ENCODE results near the gene PPP1R1B.

DNA sequence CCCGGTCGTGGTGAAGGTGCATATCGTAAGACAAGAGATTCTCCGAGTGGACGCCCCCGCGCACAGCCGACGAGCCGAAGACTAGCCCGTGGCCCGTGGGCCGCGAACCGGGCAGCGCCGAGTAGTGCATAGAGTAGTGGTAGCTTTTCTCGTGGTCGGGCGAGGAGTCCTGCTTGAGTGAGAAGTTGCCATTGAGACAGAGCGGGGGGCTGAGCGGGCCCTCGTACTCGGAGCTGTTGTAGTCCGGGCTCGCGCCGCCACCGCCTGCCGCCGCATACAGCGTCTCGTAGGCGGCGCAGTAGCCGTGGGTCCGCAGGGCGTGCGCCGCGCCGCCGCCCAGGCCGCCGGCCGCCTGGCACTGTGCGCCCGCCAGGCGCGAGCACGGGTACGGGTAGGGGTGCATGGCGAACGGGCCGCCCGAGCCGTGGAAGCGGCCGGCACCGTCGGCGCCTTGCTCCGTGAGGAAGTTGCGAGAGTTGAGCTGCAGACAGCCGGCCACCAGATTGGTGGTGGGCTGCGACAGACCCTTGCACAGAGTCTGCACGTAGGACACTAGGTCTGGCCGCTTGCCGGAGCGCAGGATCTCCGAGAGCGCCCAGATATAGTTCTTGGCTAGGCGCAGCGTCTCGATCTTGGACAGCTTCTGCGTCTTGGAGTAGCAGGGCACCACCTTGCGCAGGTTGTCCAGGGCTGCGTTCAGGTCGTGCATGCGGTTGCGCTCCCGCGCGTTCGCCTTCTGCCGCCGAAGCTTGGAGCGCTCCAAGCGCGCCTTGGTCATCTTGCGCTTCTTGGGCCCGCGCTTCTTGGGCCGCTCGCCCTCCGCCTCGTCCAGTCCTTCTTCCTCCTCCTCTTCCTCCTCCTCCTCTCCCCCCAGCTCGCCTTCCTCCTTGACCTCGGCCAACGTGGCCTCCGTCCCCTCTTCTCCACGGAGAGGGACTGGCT lies 21.0 kb upstream of the PPP1R1B start:
- TF ChIP-seq POLR2AphosphoS5 (IDR thresholded peaks at IDR 0.05; ENCODE audit: insufficient read depth in 1 of 2, low read depth in 1 of 2): no peak
- no peak for TF ChIP-seq CTCF (IDR thresholded peaks at IDR 0.05)

Data from vagina (tissue), 2 donors.